CD4-positive, alpha-beta T cell (primary cell): ENCODE results near the gene CTTN. TPM values are rescaled to one million over a fixed set of nuclear protein-coding genes. Genes with fewer than 3 reads are reported as not detected.

ENCODE experiments used
- ATAC-seq: fragments of 200-7000 bp; cut with Tn5 transposase; one replicate; pipeline ENCODE4 v1.10.0; 2022; ENCODE audit warnings: mild to moderate bottlenecking; ENCODE audit not compliant: poor library complexity
- CTCF ChIA-PET: fragments of 350-600 bp; sonication (Branson Sonifier 250); formaldehyde crosslinking; loops from one replicate; lab custom pipeline; 2021; ENCODE audit warnings: antibody characterized with exemption, inconsistent platforms; lab: Charles Lee
- POLR2A ChIA-PET: fragments of 350-600 bp; sonication (Branson Sonifier 250); formaldehyde crosslinking; loops from one replicate; lab custom pipeline; 2021; ENCODE audit warnings: antibody characterized with exemption, inconsistent platforms; lab: Charles Lee
- DNase-seq, 14 experiments: peaks; one replicate each; pipeline ENCODE4 v3.0.0-alpha.2; 2013 to 2020; ENCODE audit warnings: mixed read lengths in 2 of 14
- H3K27ac ChIP-seq, 2 donors: one replicate each; pipeline versions ENCODE4 v1.5.1 to v1.7.0; 2013; ENCODE audit warnings: low read length in 2 of 2, low read depth in 1 of 2, mild to moderate bottlenecking in 1 of 2
- H3K27me3 ChIP-seq, 2 experiments: 1 replicate in 1 of 2; 2 replicates in 1 of 2; pipeline versions ENCODE4 v1.6.1 to v1.7.0; 2013; ENCODE audit warnings: low read length in 2 of 2, control low read depth in 1 of 2, mild to moderate bottlenecking in 1 of 2, moderate library complexity in 1 of 2; ENCODE audit not compliant: insufficient read depth in 2 of 2, control insufficient read depth in 1 of 2
- H3K36me3 ChIP-seq: one replicate; pipeline ENCODE4 v1.6.1; 2013; ENCODE audit warnings: low read length, control low read depth; ENCODE audit not compliant: insufficient read depth
- H3K4me1 ChIP-seq: one replicate; pipeline ENCODE4 v1.6.1; 2013; ENCODE audit warnings: low read length, control low read depth; ENCODE audit not compliant: insufficient read depth
- H3K4me3 ChIP-seq: one replicate; pipeline ENCODE4 v1.5.1; 2013; ENCODE audit warnings: mild to moderate bottlenecking, low read length, moderate library complexity
- H3K9me3 ChIP-seq, 2 experiments: 1 replicate in 1 of 2; 2 replicates in 1 of 2; pipeline versions ENCODE4 v1.6.1 to v1.7.0; 2013; ENCODE audit warnings: low read length in 2 of 2, mild to moderate bottlenecking in 2 of 2, control low read depth in 1 of 2, moderate library complexity in 1 of 2; ENCODE audit not compliant: control insufficient read depth in 1 of 2, insufficient read depth in 1 of 2
- H3K27ac Mint-ChIP-seq: one replicate; pipeline ENCODE4 v1.8.0; 2020; ENCODE audit warnings: mixed read lengths
- H3K27me3 Mint-ChIP-seq: one replicate; pipeline ENCODE4 v1.8.0; 2021; ENCODE audit warnings: mixed read lengths
- H3K36me3 Mint-ChIP-seq: one replicate; pipeline ENCODE4 v1.8.0; 2021; ENCODE audit warnings: low read depth, mixed read lengths
- H3K4me1 Mint-ChIP-seq: one replicate; pipeline ENCODE4 v1.8.0; 2021; ENCODE audit warnings: low read depth, mixed read lengths
- H3K4me3 Mint-ChIP-seq: one replicate; pipeline ENCODE4 v1.8.0; 2020; ENCODE audit warnings: mild to moderate bottlenecking, mixed read lengths
- H3K9me3 Mint-ChIP-seq: one replicate; pipeline ENCODE4 v1.8.0; 2020; ENCODE audit warnings: mixed read lengths
- intact Hi-C, 2 experiments: fragments of 100-400 bp; cut with DNase I in 1 of 2; cut with micrococcal nuclease in 1 of 2; formaldehyde crosslinking; loops; one replicate each; pipeline versions ENCODE4 v1.15.1 to v1.9.0; 2023 to 2025; cut with DNase I, micrococcal nuclease
- total RNA-seq, 174 experiments: library from RNA in 2 of 174; stranded (reverse) in 2 of 174; gene quantifications; one replicate each; pipeline ENCODE4 v1.2.3 and lab custom pipeline; 2021 to 2026
- TF ChIP-seq, protein P1 (sequence below): fragments of 200-600 bp; IDR thresholded peaks from one replicate; pipeline ENCODE4 v1.8.0; 2022; ENCODE audit warnings: antibody characterized with exemption, mild to moderate bottlenecking

CTTN gene
- total RNA-seq, 2 experiments from 2014 or later = 0.45 to 0.80 TPM

DNA sequence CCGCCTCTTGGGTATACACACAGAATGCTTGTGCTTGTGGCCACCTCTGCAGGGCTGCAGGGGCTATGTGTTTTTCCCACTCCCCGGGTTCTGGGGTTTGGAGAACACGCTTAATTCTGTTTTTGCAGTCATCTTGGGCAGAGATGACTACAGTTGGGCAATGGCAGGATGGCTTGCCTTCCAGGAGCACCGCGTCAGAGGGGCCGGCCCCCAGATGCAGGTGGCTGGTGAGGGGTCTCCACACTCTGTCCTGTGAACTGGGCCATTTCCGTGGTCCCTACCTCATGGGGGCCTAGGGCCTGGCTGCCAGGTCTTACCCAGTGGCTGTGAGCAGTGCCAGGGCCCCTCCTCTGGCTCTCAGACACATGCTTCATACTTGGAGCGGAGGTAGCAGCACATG, 68.3 kb downstream of the CTTN start:
- H3K36me3 Mint-ChIP-seq = no peaks in the 10 kb centered on the region
- H3K9me3 ChIP-seq = peaks cover 0 to 7% of the 10 kb centered on the region in 2 experiments
- TF ChIP-seq, protein P1, sequence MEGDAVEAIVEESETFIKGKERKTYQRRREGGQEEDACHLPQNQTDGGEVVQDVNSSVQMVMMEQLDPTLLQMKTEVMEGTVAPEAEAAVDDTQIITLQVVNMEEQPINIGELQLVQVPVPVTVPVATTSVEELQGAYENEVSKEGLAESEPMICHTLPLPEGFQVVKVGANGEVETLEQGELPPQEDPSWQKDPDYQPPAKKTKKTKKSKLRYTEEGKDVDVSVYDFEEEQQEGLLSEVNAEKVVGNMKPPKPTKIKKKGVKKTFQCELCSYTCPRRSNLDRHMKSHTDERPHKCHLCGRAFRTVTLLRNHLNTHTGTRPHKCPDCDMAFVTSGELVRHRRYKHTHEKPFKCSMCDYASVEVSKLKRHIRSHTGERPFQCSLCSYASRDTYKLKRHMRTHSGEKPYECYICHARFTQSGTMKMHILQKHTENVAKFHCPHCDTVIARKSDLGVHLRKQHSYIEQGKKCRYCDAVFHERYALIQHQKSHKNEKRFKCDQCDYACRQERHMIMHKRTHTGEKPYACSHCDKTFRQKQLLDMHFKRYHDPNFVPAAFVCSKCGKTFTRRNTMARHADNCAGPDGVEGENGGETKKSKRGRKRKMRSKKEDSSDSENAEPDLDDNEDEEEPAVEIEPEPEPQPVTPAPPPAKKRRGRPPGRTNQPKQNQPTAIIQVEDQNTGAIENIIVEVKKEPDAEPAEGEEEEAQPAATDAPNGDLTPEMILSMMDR = no peak
- no peaks in the 10 kb centered on the region for H3K4me1 Mint-ChIP-seq
- DNase-seq (no peak), ATAC-seq (no peak)
- H3K27me3 ChIP-seq = no peaks in the 10 kb centered on the region
- POLR2A ChIA-PET = no interaction called here
- CTCF ChIA-PET = no interaction called here
- no peaks in the 10 kb centered on the region for H3K9me3 Mint-ChIP-seq
- no peak overlapping the region for H3K27ac ChIP-seq
- no peak overlapping the region for H3K4me3 ChIP-seq
- no peaks in the 10 kb centered on the region for H3K4me1 ChIP-seq
- peaks cover 22% of the 10 kb centered on the region for H3K27me3 Mint-ChIP-seq
- no peak overlapping the region for H3K4me3 Mint-ChIP-seq
- no peak overlapping the region for H3K27ac Mint-ChIP-seq
- H3K36me3 ChIP-seq = no peaks in the 10 kb centered on the region
- intact Hi-C loops = no loop called here

DNA sequence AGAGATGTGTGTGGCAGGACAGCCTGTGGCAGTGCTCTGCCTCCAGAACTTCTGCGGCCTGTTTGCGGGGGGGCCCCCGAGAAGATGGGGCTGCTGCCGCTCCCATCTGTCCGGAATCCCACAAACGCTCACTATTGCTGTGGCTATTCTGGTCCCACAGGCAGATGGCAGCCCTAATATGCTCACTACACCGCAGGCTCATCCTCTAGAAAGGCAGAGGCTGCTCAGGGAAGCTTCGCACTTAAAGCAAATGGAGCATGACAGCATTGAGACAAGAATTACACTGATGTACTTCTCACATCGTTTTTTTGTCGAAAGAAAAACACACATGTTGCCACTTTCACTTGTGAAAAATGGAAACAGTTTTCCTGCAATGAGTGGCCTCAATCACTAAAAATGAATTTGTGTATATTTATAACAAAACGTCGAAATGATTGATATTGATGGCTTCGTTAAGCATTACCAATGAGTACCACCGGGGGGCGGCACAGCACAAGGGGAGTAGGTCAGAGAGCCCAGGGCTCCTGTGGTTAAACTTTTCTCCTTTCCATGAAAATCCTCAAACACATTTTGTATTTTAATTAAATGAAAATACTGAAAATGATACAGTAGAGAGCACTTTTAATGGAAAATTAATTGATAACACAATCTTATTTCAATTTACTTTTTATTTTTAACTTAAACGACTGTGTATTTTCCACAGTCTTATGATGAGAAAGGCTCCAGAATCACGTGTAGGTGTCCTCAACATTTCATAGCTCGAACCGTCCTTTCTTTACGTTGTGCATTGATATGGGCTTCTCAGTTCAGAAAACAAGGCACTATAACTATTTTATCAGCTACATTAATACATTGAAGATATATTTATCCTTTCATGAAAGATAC, 69.1 kb downstream of the CTTN start:
- ChIA-PET POLR2A (no interaction called here), CTCF (no interaction called here)
- no peaks in the 10 kb centered on the region for H3K4me1 ChIP-seq
- TF ChIP-seq, protein P1 = peak; percentile 31
- intact Hi-C loops = no loop called here
- no peak overlapping the region for H3K4me3 ChIP-seq
- Mint-ChIP-seq H3K27ac (no peak overlapping the region), H3K9me3 (no peaks in the 10 kb centered on the region), H3K36me3 (no peaks in the 10 kb centered on the region), H3K4me3 (no peak overlapping the region), H3K27me3 (peaks cover 17% of the 10 kb centered on the region), H3K4me1 (no peaks in the 10 kb centered on the region)
- no peak overlapping the region for H3K27ac ChIP-seq
- no peaks in the 10 kb centered on the region for H3K27me3 ChIP-seq
- no peaks in the 10 kb centered on the region for H3K36me3 ChIP-seq
- peak in 5 of 14 experiments; percentile 9 to 20 (median 18) for DNase-seq
- H3K9me3 ChIP-seq = peaks cover 0 to 7% of the 10 kb centered on the region in 2 experiments
- ATAC-seq = no peak

- Histone ChIP-seq H3K36me3 (no peaks in the 10 kb centered on the region), H3K27ac (no peak overlapping the region), H3K4me3 (no peak overlapping the region), H3K4me1 (no peaks in the 10 kb centered on the region), H3K27me3 (no peaks in the 10 kb centered on the region), H3K9me3 (no peaks in the 10 kb centered on the region)
- ChIA-PET CTCF (no interaction called here), POLR2A (no interaction called here)
- H3K4me1 Mint-ChIP-seq = no peaks in the 10 kb centered on the region
- peak in 1 of 14 experiments; percentile 2 for DNase-seq
- H3K36me3 Mint-ChIP-seq = no peaks in the 10 kb centered on the region
- H3K9me3 Mint-ChIP-seq = no peaks in the 10 kb centered on the region
- ATAC-seq = no peak
- no peak overlapping the region for H3K4me3 Mint-ChIP-seq
- TF ChIP-seq, protein P1 = no peak
- H3K27me3 Mint-ChIP-seq = peaks cover 12% of the 10 kb centered on the region
- no peak overlapping the region for H3K27ac Mint-ChIP-seq
- intact Hi-C loops = no loop called here
These were observed 70.2 kb downstream of the CTTN start for GRCh38 chr11:70468256-70469195.
